ENCODE data around the gene AP1S1. TPM values are rescaled to one million over a fixed set of nuclear protein-coding genes. Genes with fewer than 3 reads are reported as not detected.

The AP1S1 gene
- total RNA-seq, 1 donor from 2014 or later: 28.4 TPM

DNA sequence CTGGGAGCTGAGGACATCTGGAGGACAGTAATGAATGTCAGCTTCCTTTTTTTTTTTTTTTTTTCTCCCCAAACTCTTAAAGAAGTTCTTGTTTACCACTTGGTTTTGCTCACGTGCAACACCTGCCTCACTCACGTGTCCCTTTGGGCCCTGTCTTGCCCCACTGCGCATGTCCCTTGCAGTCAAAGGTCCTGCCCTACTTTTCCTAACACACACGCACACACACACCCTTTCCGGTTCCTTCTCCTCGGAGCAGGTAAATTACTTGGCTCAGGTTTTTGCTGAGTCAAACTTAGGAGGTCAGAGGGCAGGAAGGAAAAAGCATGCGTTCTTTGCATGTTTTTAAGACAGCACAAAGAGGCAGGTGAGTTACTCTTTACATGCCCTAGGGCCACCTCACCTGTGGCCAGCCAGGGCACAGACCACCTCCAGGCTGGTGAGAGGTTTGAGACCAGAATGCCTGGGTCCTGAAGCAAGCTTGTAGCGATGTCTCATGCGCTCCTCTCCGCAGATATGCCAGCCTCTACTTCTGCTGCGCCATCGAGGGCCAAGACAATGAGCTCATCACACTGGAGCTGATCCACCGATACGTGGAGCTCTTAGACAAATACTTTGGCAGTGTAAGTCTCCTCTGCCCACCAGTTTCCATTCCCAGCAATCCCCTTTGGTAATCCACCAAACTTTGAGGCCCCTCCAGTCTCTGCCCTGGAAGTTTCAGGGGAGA is 2.8 kb downstream of the AP1S1 start:
- intact Hi-C loops (cut with DNase I): no loop called here
- Histone ChIP-seq H3K27ac (no peak overlapping the region), H3K36me3 (peaks cover 38% of the 10 kb centered on the region), H3K4me3 (no peak overlapping the region), H3K9me3 (no peaks in the 10 kb centered on the region), H3K27me3 (ENCODE audit: low read depth) (peaks cover 4% of the 10 kb centered on the region), H3K4me1 (peaks cover 11% of the 10 kb centered on the region)
- no peak for ATAC-seq
- TF ChIP-seq CTCF (IDR thresholded peaks at IDR 0.05): no peak
- no peak for DNase-seq

DNA sequence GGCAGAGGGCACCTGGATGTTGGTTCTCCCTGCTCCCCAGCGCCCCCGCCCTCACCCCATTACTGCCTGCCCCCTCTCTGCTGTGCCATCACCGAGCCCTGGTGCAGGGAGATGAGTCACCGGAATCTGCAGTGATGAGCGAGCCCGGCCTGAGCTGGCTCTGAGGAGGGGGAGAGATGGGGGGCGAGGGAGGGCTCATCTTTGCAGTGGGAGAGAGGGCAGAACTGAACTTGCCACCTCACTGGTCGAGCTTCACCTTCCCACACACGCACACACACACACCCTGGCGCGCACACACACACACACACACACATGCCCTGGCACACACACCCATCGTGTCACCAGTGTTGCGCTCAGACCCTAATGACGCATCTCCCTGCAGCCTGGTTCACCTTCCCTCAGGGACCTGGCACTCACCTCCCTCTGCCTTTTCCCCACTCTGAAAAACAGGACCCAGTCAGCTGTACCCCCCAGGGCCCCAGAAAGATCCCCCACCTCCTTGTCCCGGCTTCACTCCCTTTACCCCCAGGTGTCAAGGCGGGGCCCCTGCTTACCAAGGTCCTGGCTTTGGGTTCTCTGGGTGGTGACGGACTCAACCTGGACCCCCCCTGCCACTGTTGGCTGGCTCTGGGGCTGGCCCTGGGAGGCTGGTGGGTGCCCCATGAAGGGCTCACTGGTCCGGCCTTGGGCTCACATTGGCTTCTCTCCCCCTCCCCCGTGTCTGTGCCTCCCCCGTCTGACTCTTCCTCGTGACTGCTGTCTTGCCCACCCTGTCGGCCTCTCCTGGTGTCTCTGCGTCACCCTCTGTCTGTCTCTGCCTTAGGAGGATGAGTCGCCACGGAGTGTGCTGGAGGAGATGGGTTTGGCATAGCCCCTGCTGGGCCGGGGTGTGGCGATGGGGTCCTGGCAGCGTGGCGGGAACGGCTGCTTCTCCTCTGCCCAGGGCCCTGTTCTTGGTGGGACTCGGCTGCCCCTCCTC is 5.7 kb downstream of the AP1S1 start:
- peaks cover 38% of the 10 kb centered on the region for H3K36me3 ChIP-seq
- no peak overlapping the region for H3K4me3 ChIP-seq
- H3K27me3 ChIP-seq (ENCODE audit: low read depth): peaks cover 31% of the 10 kb centered on the region
- H3K4me1 ChIP-seq: peaks cover 34% of the 10 kb centered on the region
- TF ChIP-seq CTCF (IDR thresholded peaks at IDR 0.05): no peak
- H3K9me3 ChIP-seq: no peaks in the 10 kb centered on the region
- no peak for ATAC-seq
- no peak overlapping the region for H3K27ac ChIP-seq
- DNase-seq: no peak
- intact Hi-C loops (cut with DNase I): no loop called here

- Histone ChIP-seq H3K4me1 (peaks cover 37% of the 10 kb centered on the region), H3K27me3 (ENCODE audit: low read depth) (peaks cover 41% of the 10 kb centered on the region), H3K27ac (no peak overlapping the region), H3K36me3 (peaks cover 38% of the 10 kb centered on the region), H3K9me3 (no peaks in the 10 kb centered on the region), H3K4me3 (no peak overlapping the region)
- DNase-seq: no peak
- ATAC-seq: no peak
- TF ChIP-seq CTCF (IDR thresholded peaks at IDR 0.05): no peak
- intact Hi-C loops (cut with DNase I): no loop called here
Measured at GRCh38 chr7:101160910-101161309, 6.6 kb downstream of the AP1S1 start.

DNA sequence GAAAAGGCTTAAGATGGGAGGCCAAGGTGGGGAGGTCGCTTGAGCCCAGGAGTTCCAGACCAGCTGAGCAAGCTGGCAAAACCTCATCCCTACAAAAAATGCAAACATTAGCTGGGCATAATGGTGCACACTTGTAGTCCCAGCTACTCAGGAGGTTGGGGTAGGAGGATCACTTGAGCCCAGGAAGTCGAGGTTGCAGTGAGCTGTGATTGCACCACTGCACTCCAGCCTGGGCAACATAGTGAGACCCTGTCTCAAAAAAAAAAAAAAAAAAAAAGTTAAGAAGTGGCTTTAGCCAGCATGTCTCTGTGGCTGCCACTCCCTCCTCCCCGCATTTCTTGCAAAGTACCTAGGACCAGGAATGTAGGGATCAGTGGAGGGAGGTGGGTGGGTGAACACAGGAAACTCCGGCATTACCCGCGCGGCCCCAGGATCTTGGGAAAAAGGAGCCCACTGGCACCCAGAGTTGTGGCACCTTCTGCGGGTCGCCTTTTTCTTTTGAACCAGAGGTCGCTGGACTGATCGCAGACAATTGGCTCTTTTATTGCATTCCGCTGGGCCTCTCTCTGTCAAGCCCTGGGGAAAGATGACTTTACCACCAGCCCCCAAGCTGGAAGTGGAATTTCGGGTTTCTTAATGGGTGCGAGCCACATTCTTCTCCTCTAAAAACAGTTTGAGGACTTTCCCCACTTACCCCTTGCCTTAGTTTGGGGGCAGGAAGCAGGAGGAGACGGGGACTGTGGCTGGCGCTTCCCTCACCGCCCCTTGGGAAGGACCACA is 7.6 kb downstream of the AP1S1 start:
- DNase-seq (no peak), ATAC-seq (no peak)
- intact Hi-C loops (cut with DNase I): no loop called here
- H3K4me3 ChIP-seq: no peak overlapping the region
- peaks cover 33% of the 10 kb centered on the region for H3K36me3 ChIP-seq
- H3K4me1 ChIP-seq: peaks cover 40% of the 10 kb centered on the region
- H3K27me3 ChIP-seq (ENCODE audit: low read depth): peaks cover 48% of the 10 kb centered on the region
- H3K27ac ChIP-seq: no peak overlapping the region
- no peaks in the 10 kb centered on the region for H3K9me3 ChIP-seq
- no peak for TF ChIP-seq CTCF (IDR thresholded peaks at IDR 0.05)

All from lower lobe of right lung (tissue), 2 donors.